ENCODE results near the gene FANCC. TPM values are rescaled to one million over a fixed set of nuclear protein-coding genes. Genes with fewer than 3 reads are reported as not detected.
"Not testable (repeated sequence)": the region's sequence is repeated elsewhere in the genome, so short reads cannot be mapped to it uniquely, and the experiment has no call there.

Gene FANCC
- total RNA-seq, 1 donor from 2014 or later: 12.2 TPM

DNA sequence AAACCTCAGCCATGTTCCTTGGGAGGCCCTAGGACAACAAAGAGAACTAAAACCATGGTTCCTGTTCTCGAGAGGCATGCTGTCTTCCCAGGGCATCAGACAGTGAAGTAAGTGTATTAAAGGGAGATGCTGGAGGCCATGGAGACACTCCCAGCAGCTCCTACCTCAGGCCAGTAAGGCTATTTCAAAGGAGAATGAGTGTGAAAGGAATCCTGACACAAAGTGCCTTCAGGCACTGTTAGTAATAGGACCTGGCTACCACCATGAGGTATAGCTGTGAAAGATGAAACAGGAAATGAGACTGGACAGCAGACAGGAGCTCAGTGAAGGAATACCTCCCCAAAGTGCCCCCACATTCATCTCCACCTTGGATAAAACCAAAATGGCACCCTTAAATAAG, 71.0 kb downstream of the FANCC start:
- FAIRE-seq: no peak
- DNase-seq (ENCODE audit: low spot score in 2 of 2): no peak

GRCh38 chr9:95242613-95243012, 74.9 kb downstream of the FANCC start:
- DNase-seq (ENCODE audit: low spot score in 2 of 2): no peak
- no peak for FAIRE-seq

GRCh38 chr9:95239071-95239470, 78.4 kb downstream of the FANCC start:
- no peak for DNase-seq (ENCODE audit: low spot score in 2 of 2)
- no peak for FAIRE-seq

DNA sequence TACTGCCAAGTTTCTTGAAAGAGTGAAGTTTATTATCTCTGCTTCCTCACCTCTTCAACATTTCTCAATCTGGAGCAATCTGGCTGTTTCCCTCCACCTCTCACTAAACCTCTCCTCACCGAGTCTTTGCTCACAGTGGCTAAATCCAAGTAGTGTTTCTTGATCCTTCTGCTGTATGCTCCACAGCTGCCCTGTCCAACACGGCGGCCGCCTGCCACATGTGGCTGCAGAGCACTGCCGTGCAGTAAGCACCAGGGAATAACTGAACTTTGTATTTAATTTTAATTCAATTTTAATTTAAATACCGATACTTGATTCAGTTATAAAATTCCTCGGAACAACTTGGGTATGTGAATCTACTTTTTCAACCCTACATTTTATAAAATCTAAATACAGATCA, 80.2 kb downstream of the FANCC start:
- DNase-seq (ENCODE audit: low spot score in 2 of 2) (no peak), FAIRE-seq (no peak)

- no peak for FAIRE-seq
- no peak for DNase-seq (ENCODE audit: low spot score in 2 of 2)
These were observed 87.5 kb downstream of the FANCC start for GRCh38 chr9:95230046-95230445.

DNA sequence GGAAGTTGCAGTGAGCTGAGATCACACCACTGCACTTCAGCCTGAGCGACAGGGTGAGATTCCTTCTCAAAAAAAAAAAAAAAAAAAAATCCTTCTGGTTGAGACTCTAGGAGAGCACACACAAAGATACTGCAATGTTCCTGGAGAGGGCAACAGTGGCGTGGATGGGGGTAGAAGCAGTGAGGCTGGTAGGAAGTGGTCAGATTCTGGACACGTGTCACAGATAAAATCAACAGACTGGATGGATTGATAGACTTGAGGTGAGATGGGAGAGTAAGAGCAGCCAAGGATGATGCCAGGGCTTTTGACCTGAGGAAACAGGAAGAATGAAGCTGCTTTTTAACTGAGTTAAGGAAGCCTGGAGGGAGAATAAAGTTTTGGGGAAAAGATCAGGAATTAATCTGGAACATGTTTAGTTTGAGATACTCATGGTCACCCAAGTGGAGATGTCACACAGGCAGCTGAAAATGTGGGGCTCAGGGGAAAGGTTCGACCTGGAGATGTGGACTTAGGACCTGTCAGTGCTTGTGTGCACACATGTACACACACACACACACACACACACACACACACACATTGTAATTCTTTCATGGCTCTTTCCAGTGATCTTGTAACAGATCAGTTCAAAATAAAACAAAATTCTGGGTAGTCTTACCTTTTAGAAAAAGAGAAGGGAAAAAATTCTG, 88.1 kb downstream of the FANCC start:
- DNase-seq (ENCODE audit: low spot score in 2 of 2): no peak
- no peak for FAIRE-seq

- FAIRE-seq: no peak
- DNase-seq (ENCODE audit: low spot score in 2 of 2): no peak
These were observed 90.6 kb downstream of the FANCC start for GRCh38 chr9:95226921-95227320.

DNA sequence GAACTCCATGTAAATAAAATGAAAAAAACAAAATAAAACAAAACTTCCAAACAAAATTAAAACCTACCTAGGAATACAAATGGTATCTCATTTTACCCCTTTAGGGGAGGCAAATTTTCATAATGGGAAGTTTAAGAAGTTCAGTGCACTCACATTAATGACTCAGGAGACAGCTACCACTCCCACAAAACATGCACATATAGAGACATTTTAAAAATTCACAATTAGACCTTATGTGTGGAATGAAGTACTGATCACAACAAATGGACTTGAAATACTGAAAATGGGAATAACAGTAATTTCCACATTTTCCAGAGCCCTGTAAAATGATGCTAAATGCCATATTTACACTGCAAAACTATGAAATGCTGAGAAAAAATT, 91.8 kb downstream of the FANCC start:
- DNase-seq (ENCODE audit: low spot score in 2 of 2): no peak

DNA sequence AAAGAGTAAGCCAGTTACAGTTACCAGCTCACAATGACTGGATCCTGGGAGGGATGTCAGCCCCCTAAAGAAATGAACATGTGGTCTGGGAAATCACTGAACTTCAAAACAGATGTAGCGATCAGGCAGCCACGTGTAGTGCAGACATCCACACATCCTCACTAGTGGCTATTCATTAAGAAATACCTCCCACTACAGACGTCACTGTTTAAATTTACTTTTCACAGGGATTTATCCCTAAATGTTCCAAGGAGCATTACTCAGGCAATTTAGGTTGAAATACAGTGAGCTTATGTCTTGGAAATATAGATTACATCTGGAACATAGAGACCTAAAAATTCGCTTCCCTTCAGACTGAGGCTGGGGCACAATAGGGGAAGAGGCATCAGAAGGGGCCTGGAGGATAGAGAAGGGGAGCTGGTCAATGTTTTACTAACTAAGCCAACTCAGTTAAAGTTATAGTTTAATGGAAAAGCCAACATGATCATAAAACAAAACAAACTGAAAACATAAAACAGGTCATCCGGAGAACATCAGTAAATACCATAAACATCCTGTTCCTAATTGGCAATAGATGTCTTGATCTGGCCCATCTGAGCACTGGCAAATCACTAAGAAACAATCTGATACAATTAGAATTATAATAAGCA, 92.3 kb downstream of the FANCC start:
- DNase-seq (ENCODE audit: low spot score in 2 of 2) (no peak), FAIRE-seq (no peak)

More for the DNA sequence above, 91.8 kb downstream of the FANCC start:
- FAIRE-seq: no peak

DNA sequence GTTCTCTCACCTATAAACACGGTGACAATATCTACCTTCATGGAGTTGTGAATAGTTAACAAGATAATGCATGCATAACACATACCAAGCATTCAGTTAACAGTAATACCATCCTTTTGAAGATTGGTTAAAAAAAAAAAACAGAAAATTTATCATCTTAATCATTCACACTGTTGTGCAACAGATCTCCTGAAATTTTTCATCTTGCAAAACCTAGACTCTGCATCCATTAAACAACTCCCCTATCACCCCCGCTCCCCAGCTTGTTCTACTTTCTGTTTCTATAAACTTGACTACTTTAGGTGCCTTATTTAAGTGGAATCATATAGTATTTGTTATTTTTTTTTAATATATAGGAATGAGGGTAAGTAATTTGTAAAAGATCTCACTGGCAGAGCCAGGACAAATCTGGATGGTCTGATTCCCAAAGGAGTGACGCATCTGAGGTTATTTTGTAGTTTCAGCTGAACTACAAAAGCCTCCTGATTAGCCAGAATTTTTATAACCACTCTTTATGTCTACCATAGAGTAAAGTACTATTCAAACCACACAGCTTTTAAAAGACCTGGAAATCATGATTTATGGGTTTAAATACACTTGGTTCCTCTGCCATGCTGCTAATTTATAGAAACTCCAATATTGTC, 93.0 kb downstream of the FANCC start:
- no peak for FAIRE-seq

GRCh38 chr9:95220352-95220751, 97.2 kb downstream of the FANCC start:
- DNase-seq (ENCODE audit: low spot score in 2 of 2); FAIRE-seq: not testable (repeated sequence)

More for the DNA sequence above, 93.0 kb downstream of the FANCC start:
- DNase-seq (ENCODE audit: low spot score in 2 of 2): no peak

- FAIRE-seq: no peak
- DNase-seq (ENCODE audit: low spot score in 2 of 2): no peak
These were observed 98.7 kb downstream of the FANCC start for GRCh38 chr9:95218773-95219172.

- DNase-seq (ENCODE audit: low spot score in 2 of 2): no peak
- no peak for FAIRE-seq
These were observed 99.6 kb downstream of the FANCC start for GRCh38 chr9:95217936-95218335.

DNA sequence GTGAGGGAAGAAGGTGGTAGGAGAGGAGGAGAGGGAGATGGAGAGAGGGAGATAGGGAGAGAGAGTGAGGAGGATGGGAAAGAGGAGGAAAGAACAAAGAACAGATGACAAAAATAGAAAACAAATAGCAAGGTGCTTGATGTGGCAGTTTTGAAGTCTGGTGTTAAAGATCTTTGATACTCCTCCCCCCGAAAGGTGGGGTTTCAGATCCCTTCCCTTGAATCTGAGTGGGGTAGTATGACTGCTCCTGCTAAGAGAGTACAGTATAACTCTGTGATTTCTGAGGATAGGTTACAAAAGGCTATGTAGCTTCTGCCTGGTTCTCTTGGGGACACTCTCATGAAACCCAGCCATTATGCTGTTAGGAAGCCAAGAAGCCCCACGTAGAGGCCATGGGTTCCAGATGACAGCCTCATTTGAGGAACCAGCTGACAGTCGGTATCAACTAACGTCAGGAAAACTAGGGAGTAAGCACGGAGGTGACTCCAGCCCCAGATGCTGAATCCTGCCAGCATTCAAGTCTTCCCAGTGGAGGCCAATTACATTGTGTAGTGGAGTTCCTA, 102.1 kb downstream of the FANCC start:
- FAIRE-seq: no peak

GRCh38 chr9:95213117-95213516, 104.4 kb downstream of the FANCC start:
- DNase-seq (ENCODE audit: low spot score in 2 of 2) (no peak), FAIRE-seq (no peak)

More for the DNA sequence above, 102.1 kb downstream of the FANCC start:
- DNase-seq (ENCODE audit: low spot score in 2 of 2): no peak

DNA sequence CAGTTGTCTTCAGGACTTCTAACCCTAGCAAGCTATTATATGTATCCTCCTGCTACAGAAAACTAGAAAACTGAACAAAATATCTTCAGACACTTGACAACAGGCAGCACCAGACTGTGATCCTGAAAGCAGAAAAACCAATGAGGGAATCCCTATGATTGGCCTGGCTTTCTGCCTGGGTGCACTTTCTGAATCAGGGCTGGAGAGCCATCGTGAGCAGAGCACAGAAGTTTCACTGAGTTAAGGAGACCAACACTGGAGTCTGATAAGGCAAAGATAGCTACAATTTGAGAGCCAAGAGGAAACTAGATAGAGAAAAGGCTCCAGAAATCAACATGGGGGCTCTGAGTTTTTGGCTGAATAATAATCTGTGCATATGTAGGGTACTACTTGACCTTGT, 106.5 kb downstream of the FANCC start:
- FAIRE-seq (no peak), DNase-seq (ENCODE audit: low spot score in 2 of 2) (no peak)

- DNase-seq (ENCODE audit: low spot score in 2 of 2) (no peak), FAIRE-seq (no peak)
These were observed 110.1 kb downstream of the FANCC start for GRCh38 chr9:95207403-95207802.

DNA sequence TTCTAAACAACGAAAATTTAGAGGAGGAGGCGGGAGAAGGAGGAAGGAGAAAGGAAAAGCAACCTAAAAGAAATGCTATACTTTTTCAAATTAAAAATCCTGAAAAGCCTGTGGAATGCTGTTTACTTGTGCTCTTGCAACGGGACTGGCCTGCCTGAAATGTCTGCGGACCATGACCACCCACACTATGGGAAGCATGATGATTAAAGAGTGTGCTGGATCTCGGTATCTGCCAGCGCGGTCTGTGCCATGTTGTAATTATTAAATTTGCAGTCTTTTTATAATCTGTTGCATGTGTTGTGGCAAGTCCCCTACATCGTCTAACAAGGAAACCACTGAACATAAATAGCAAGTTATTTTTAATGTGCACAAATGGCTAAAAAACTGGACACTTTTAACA, 111.4 kb downstream of the FANCC start:
- no peak for FAIRE-seq
- no peak for DNase-seq (ENCODE audit: low spot score in 2 of 2)

DNA sequence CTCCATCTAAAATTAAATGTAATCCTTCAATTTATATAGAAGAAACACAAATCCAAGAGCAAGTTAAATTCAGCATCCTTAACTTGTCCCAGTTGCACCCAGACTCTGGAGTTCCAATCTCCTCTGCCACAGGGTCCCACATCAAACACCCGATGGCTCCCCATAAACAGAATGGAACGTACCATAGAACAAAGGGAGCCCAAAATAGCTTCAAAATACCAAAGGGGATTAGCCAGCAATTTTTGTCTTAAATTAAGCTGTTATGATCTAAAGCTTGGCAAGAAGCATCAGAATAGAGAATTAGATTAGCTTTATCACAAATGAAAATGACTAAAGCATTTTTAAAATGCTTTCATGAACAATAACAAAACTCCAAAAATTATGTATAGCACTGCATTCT, 112.8 kb downstream of the FANCC start:
- DNase-seq (ENCODE audit: low spot score in 2 of 2) (no peak), FAIRE-seq (no peak)

DNA sequence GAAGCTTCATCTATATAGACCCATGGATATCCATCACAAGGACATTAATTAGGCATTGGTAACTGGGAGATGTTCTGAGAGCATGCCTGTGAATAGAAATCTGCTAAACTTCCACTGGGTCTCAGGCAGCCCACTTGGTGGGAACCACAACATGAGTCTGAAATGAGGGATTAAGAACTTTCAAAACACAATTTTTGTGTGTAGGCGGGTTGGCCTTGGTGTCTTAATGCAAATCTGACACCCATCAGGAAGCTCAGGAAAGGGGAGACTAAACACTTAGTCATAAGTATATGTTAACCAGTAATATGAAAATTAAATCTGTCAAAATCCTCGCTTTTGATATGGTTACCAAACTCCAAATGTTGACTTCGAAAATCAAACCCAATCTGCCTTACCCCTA, 113.2 kb downstream of the FANCC start:
- FAIRE-seq (no peak), DNase-seq (ENCODE audit: low spot score in 2 of 2) (no peak)

DNA sequence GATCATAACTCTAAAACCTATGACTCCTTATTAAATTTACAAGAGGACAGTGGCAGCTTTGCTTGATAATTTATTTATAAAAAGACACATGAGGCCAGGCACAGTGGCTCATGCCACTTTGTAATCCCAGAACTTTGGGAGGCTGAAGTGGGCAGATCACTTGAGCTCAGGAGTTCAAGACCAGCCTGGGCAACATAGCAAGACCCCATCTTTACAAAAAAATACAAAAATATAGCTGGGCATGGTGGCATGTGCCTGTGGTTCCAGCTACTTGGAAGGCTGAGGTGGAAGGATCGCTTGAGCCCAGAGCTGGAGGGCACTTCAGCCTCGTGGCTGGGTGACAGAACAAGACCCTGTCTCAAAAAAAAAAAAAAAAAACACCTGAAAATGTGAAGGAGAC, 114.5 kb downstream of the FANCC start:
- FAIRE-seq; DNase-seq (ENCODE audit: low spot score in 2 of 2): not testable (repeated sequence)

Measured in frontal cortex (tissue), 4 donors.